NCI-H2107 (cell line): ENCODE results near the gene MAJIN.
"Not testable (repeated sequence)": the region's sequence is repeated elsewhere in the genome, so short reads cannot be mapped to it uniquely, and the experiment has no call there.

Source experiments
- DNase-seq: peaks from one replicate; lab custom pipeline; 2025; lab: John Stamatoyannopoulos, UW

MAJIN gene

DNA sequence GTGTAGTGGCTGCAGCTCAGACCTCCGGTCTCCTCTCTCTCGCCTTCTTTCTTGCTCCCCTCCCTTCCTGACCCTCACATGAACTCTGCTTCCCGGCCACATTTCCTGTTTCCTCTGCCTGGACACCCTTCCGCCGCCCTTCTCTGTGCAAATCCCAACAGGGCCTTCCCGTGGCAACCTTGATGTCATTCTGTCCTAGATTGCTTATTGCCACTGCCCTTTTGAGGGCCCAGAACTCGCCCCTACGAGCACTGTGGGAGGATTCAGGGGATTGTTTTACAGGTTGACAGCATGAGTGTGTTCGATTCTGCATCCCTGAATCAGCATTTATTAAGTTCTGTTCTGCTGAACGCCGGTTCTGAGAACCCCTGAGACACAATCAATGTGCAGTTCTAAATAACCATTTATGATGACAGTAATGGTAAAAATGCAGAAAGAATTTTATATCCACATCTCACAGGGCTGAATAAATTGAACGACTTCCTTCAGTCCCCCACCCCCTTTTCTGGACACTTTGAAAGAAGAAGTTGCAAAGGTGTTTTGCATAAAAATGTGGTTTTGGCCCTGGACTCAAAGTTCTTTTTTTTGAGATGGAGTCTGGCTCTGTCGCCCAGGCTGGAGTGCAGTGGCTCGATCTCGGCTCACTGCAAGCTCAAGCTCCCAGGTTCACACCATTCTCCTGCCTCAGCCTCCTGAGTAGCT is 18.5 kb upstream of the MAJIN start:
- DNase-seq, result no peak

DNA sequence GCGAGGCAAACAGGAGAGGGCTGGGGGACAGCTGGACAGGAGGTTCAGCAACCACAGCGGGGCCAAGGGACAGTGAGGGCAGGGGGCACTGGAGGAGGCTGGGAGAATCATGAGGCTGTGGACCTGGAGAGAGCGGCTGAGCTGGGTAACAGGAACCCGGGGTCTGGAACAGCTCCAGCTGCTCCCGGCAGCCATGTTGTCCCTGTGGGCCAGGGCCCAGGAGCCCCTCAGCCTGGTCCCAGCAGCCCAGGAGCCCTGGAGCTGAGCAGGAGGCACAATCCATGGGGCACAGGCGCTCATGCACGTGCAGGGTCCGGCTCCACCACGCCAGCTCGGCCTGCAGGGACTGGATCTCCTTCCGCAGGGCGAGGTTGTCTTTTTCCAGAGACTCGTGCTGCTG is 17.5 kb upstream of the MAJIN start:
- DNase-seq, result no peak

DNA sequence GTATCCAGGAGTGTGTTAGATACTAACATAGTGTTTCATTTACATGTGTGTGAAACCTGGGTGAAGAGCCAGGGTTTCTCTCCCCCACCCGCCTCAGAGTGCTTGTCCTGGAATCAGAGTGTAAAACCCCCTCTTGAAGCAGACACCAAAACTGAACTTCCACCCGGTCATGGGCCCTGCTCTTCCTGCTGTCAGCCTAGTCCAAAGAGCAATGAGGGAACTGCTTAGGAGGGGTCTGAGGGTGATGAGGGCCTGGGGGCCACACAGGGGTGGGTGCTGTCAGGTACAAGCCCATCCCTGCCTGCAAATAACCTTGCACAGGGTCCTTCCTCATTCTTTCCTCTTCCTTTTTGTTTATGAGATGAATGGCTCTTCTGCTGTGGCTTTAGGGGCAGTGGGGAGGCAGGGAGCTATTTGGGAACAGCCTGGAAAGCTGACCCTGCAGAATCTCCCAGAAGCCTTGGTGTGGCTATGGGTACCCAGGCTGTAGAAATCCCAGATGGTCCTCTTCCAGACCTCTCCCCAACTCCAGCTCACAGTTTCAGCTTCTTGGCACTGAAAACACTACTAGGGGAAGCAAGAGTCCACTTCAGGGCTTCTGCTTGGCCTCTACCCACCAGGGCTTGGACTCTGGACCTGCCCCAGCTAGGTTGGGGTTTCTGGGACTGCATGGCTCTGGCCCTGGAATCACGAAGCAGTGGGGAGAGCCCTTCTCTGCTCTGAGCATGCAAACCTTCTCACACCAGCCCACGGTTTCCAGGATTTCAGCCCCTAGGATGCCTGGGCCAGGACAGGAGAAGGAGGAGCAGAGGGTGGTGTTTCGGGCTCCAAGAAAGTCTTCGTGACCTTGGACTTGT is 16.3 kb upstream of the MAJIN start:
- DNase-seq, result no peak

DNA sequence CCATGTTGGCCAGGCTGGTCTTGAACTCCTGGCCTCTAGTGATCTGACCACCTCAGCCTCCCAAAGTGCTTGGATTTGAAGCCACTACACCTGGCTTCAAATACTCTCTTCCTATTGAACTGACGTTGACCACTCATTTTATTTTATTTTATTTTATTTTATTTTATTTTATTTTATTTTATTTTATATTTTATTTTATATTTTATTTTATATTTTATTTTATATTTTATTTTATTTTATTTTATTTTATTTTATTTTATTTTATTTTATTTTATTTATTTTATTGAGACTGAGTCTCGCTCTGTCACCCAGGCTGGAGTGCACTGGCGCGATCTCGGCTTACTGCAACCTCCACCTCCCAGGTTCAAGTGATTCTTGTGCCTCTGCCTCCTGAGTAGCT is 11.4 kb upstream of the MAJIN start:
- DNase-seq, result not testable (repeated sequence)

DNA sequence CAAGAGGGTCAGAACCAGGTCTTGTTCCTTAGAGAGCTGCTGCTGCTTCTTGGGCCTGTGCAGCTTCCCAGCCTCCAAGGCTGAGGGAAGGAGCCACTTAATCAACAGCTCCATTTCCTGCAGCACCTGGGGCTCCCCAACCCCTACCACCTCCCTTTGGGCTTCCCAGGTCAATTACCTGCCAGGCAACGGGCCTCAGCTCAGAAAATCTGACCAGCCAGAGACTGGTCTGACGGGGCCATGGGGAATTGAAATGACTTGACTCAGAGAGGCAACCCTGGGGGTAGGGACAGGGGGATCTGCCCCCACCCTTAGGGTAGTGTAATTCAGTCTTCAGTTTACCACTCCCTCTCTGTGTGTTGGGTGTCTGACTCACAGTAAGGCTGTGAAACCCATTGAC is 4.7 kb upstream of the MAJIN start:
- no peak for DNase-seq

DNA sequence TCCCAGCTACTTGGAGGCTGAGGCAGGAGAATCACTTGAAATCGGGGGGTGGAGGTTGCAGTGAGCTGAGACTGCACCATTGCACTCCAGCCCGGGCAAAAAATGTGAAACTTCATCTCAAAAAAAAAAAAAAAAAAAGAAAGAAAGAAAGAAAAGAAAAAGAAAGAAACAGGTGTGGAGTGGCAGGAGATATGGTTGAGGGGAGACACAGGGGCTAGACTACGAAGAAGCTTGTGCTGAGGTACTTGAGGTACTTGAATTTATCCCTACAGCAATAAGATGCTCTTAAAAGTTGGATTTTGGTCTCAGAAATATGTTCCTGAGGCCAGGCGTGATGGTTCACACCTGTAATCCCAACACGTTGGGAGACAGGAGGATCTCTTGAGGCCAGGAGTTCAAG is 2.2 kb upstream of the MAJIN start:
- DNase-seq, result no peak

DNA sequence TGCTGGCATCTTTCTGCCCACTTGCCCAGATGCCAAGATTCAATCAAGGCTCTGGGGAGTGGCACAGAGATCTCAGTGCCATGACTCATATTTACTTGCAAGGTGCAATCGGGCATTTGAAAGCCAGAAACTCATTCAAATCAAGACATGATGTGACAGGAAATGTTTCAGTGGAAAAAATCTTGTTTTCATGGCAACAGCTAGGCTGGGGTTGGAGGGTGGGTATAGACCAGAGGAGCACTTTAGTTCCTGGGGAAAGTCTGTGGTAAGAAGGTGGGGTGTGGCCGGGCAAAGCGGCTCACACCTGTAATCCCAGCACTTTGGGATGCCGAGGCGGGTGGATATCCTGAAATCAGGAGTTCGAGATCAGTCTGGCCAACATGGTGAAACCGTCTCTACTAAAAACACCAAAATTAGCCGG is 1.2 kb downstream of the MAJIN start:
- no peak for DNase-seq

DNA sequence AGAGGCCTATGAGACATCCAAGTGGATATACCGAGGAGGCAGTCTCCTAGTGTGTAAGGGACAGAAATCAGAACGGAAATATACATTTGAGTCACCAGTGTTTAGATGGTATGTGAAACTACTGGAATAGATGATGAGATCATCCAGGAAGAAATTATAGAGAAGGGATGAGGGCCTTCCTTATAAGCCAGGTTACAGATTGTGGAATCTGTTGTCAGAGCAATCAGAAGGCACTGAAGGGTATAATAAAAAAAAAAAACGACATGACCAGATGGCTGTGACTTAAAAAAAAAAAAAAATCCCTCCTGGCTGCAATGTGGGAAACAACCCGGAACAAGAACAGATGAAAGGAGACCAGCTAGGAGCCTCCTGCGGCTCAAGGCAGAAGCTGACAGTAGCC is 2.7 kb downstream of the MAJIN start:
- no peak for DNase-seq

DNA sequence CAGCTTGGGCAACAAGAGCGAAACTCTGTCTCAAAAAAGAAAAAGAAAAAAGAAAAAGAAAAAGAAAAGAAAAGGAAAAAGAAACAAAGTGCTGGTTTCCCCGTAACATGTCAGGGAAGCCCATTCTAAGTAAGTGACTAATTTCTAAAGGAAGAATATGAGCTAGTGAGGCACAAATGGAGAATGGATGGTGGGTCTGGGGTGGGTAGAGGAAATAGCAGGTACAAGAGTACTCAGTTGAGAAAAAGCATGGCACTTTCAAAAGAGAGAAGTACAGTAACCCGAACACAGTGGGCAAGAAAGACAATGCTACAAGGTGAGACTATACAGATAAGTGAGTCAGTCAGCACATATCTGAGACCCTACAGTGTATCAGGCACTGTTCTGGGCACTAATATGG is 4.5 kb downstream of the MAJIN start:
- DNase-seq, result no peak

DNA sequence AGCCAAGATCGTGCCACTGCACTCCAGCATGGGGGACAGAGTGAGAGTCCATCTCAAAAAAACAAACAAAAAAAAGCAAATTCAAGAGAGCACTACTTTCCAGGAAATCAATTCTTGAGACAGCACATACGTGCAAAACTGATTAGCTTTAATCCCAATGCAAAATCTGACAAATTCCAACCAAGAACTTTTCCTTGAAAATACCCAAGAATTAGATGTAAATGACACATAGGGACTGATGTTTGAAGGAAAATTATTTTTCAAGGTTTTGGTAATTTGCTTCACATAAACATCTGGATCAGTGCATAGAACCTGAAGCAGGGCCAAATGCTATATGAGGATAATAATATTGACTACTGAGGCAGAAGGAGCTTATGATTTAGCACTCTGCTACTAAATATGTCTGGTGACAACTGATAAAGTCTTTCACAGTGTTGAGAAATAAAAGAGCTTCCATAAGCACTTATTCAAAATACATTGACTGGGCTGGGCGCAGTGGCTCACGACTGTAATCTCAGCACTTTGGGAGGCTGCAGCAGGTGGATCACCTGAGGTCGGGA is 8.8 kb downstream of the MAJIN start:
- DNase-seq, result no peak

DNA sequence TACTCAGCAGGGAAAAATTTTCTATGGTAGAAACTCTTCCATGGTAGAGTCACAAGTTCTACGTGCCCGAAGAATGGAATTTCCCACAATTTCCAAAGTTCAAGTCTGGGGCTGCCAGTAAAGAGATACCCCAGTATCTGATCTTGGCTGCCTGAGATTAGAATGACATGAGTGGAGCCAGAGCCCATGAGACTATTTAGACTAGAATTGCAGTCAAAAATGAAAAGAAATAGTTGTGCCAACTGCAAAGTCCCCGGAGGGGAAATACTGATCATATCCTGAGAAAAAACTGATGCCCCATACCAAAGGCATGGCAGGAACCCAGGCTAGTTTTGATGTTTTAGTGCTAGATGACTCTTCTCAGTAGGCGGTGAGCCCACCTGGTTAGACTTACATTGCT is 11.2 kb downstream of the MAJIN start:
- DNase-seq, result no peak

DNA sequence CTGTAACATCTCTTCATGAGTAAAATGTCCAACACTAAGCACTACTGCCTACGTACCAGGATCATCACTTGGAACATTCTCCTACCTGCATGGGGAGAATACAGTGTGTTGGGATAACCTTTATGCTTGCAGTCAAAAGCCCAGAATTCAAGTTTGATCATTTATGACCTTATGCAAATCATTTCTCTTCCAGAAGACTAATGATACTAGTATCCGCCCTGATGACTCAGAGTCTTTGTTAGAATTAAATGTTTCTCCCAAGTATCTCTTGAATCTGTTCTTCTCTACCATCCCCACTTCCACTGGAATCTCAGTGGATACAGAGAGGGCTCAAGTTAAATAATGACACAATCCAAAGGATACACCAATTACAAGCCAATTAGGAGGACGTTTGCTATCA is 12.4 kb downstream of the MAJIN start:
- no peak for DNase-seq

DNA sequence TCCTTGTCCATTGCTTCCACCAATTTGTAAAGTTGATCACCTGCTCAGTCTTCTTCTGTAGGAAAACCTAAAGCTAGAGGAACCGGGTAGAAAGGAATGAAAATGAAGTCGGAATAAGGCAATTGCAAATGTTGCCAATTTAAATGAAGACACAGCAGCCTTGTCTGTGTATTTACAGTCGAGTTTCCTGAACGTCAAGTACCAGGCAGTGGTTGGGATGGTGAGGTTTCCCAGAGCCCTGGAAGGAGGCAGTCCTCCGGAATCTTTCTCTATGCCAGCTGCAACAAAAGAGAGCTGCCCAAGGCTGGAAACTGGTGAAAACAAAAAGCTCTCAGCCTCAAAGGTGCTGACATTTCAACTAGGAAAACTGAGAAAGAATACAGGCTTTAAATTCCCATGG is 17.7 kb downstream of the MAJIN start:
- no peak for DNase-seq

DNA sequence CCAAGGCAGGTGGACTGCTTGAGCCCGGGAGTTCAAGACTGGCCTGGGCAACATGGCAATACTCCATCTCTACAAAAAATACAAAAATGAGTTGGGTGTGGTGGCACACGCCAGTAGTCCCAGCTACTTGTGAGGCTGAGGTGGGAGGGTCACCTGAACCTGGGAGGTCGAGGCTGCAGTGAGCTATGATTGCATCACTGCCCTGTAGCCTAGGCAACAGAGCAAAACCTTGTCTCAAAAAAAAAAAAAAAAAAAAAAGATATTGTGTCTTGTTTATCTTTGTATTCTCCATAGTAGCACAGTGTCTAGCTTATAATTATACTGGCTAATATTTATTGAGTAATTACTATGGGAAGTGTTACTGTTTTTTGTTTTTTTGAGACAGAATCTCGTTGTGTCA is 20.4 kb downstream of the MAJIN start:
- no peak for DNase-seq

DNA sequence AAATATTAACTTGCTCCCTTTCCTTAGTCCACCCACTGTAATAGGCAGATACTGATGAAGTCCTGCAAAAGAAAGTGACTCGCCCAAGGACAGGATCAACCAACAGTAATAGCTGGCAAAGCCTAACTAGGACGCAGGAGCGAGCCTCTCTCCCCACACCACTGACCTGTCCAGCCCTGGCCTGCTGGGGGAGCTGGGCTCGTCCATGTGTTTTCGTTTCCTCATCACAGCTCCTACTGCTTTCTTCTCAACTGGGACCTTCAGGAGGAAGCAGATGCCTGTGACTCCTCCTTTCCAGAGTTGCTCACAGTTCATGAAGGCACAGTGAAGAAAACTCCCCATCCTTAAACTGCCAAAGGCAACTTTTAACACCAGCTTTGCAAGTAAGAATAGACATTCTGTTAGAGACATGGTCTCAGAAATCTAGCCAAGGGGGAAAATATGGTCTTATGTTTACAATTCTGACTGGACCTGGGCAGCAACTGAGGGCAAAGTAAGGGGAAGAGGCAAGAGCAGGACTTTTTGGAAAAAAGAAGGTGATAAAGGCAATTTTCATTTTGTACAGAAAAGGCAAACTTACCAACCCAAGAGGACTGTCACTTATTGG is 24.6 kb downstream of the MAJIN start:
- no peak for DNase-seq

DNA sequence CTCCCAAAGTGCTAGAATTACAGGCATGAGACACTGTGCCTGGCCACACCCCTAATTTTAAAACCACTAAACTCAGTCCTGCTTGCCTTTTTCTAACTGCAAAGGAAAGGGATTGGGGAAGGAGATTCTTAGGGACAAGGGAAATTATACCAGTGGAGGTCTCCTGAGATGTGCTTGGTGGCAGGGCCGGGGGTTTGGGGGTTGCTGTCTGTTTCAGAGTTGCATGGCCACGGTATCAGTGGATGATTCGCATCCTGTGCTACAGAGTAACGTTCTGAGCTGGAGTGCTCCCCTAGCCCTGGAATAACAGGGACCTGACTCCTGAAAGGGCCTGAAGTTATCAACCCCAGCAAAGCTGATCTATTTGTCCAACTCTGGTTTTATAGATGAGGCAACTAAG is 35.4 kb downstream of the MAJIN start:
- no peak for DNase-seq

DNA sequence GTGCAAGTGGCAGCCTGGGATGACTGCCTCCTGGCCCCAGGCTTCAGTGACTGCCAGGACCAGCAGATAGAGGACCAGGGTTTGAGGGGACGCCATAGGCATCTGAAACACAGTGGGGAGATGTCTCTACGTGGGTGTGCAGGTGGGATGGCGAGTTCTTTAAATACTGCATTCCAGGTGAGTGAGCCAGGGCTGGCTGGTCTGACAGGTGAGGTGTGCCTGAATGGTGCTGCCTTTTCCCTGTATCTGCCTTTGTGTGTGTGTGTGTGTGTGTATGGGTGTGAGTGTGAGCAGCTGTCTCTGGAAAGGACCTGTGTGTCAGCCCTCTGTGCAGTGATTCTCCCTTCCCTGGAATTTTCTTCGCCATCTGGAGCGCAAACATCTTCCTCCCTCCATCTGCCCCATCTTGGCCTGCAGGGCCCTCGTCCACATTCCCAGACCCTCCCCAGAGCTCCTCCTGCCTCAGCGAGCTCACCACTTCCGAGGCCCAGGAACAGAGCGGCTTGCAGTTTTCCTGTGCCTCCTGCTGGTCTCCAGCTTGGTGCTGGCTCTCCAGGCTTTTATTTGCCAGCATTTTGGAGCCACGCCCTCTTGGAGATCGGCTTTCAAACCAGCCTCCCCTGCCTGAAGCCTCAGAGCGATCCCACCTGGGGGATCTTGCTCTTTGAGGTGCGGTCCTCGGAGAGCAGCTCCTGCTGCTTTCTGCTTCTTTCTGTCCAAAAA is 36.4 kb downstream of the MAJIN start, which contains the start of gene GPHA2:
Gene GPHA2 (minus strand): TSS at position 535 of the 723 bp plus-strand sequence. CDS start 433 bp downstream, at position 102.
- DNase-seq, result peak; percentile 34

DNA sequence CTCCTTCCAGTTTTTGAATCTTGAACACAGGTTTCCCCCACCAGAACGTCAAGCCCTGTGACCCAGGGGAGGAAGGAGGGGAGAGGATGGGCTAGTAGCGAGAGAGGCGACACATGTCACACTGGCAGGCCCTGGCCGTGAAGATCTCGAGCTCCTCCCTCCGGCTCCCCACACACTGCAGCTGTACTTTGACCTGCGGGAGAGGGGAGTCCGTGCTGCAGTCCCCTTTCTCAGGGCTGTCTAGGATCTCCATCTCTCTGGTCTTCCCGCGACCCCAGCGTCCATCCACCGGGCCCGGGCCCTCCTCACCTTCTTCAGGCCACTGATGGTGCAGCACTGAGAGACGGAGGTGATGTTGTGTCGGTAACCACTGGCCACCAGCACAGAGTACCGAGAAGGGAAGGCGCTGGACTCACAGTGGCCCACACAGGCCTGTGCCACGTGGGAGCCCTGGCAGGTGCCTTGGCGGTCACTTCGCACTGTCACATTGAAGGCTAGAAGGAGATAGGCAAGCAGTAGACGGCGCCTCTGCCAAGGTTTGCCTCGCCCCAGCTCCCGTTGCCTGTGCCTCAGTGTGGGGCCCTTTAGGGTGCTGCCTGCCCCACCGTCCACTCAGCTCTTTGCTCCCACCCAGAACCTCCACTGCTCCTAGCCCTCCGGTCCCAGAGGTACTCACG is 37.1 kb downstream of the MAJIN start:
- no peak for DNase-seq

DNA sequence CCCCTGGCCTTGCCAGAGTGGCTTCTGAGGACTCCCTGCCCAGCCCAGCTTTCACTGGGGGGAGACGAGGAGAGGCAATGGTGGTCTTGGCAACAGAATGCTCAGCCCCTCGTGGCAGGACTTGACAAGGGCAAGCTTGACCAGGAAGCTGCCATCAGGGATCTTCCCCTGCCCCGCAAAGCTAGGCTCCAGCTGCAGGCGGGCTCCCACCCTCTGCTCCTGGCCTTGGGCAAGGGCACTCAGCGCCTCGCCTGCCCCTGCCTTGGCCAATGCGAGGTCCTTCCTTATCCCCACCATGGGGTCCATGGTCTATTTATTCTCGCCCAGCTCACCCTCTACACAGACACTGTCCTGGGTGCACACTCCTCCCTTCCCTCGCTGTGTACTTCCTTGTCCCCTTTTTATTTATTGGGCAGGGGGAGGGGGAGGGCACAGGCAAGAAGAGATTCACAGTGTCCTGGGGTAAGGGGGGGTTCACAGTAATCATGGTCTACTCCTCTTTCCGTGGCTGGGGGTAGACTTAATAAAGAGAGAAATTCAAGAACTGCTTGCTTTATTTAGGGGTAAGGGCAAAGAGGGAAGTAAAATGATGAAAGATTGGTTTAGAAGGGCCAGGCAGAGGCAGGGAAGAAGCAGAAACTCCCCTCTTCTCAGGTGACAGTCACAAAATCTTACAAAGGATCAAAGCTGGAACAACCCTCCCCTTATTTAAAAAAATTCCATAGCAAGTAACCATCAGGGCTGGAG is 37.8 kb downstream of the MAJIN start:
- DNase-seq, result no peak

DNA sequence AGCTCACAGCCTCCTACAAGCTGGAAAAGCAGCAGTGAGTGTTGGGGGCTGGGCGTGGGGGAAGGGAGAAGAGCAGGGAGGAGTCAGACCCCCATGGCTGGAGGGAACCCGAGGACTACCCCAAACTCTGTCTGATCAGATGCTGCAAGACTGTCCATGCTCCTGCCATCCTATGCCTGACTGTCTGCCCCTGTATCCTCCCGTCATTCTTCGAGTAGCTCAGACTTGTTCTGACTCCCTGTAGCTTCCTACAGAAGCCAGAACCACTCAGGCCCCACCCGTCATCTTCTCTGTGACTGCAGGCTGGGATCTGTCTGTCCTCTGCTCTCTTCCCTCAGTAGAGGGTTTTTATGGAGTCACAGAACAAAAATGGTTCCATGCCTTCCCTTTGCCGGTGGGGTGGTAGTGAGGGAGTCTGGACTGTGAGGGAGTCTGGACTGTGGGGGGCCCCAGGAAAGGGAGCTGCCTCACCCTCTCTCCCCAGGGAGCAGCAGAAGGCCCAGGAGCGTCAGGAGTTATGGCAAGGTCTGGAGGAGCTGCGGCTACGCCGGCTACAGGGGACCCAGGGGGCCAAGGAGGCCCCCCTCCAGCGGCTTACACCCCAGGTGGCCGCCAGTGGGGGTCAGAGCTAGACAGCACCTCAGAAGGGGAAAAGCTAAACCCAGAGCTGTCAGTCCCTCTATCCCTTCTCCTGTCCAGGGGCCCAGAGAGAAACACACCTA is 38.5 kb downstream of the MAJIN start:
- no peak for DNase-seq
